Liver (tissue), 9 donors: ENCODE measurements around the gene ZNF571. TPM values are rescaled to one million over a fixed set of nuclear protein-coding genes. Genes with fewer than 3 reads are reported as not detected.

ENCODE experiments used
- DNase-seq: peaks from one replicate; pipeline ENCODE4 v3.0.0-alpha.2; 2017; ENCODE audit warnings: low spot score
- H3K27ac ChIP-seq, 2 donors: one replicate each; pipeline ENCODE4 v1.7.0; 2013; ENCODE audit warnings: inconsistent platforms in 2 of 2, low read length in 2 of 2, control low read depth in 1 of 2, low read depth in 1 of 2, mild to moderate bottlenecking in 1 of 2
- H3K27me3 ChIP-seq, 4 donors: one replicate each; pipeline versions ENCODE4 v1.6.1 to v1.7.0; 2013; ENCODE audit warnings: low read length in 3 of 4, inconsistent platforms in 1 of 4, mild to moderate bottlenecking in 1 of 4, moderate library complexity in 1 of 4; ENCODE audit not compliant: control insufficient read depth in 4 of 4, insufficient read depth in 4 of 4
- H3K36me3 ChIP-seq, 4 donors: one replicate each; pipeline versions ENCODE4 v1.6.1 to v1.7.0; 2013; ENCODE audit warnings: low read length in 3 of 4, mild to moderate bottlenecking in 3 of 4, low read depth in 1 of 4, moderate library complexity in 1 of 4; ENCODE audit not compliant: control insufficient read depth in 4 of 4, insufficient read depth in 3 of 4
- H3K4me1 ChIP-seq, 4 donors: one replicate each; pipeline versions ENCODE4 v1.6.1 to v1.7.0; 2013; ENCODE audit warnings: low read length in 3 of 4, mild to moderate bottlenecking in 3 of 4, moderate library complexity in 1 of 4; ENCODE audit not compliant: control insufficient read depth in 4 of 4, insufficient read depth in 4 of 4
- H3K4me3 ChIP-seq, 3 donors: one replicate each; pipeline versions ENCODE4 v1.6.1 to v1.7.0; 2013; ENCODE audit warnings: low read length in 3 of 3, control low read depth in 1 of 3, low read depth in 1 of 3, mild to moderate bottlenecking in 1 of 3
- H3K9ac ChIP-seq, 2 donors: one replicate each; pipeline ENCODE4 v1.7.0; 2013; ENCODE audit warnings: low read length in 2 of 2, mild to moderate bottlenecking in 2 of 2, moderate library complexity in 2 of 2, control low read depth in 1 of 2, low read depth in 1 of 2
- H3K9me3 ChIP-seq, 4 donors: one replicate each; pipeline versions ENCODE4 v1.6.1 to v1.7.0; 2013; ENCODE audit warnings: low read length in 3 of 4; ENCODE audit not compliant: control insufficient read depth in 4 of 4
- EGR1 ChIP-seq, 2 donors: IDR thresholded peaks; 2 replicates each; pipeline ENCODE4 v1.6.1; 2016 to 2018; ENCODE audit warnings: antibody characterized with exemption in 2 of 2, low read depth in 2 of 2
- FOXA1 ChIP-seq: IDR thresholded peaks from 2 replicates; pipeline ENCODE4 v1.6.1; 2016; ENCODE audit warnings: antibody characterized with exemption
- FOXA2 ChIP-seq: IDR thresholded peaks from 2 replicates; pipeline ENCODE4 v1.6.1; 2016; ENCODE audit warnings: antibody characterized with exemption
- GABPA ChIP-seq, 2 donors: IDR thresholded peaks in 1 of 2; conservative IDR thresholded peaks in 1 of 2; 2 replicates each; pipeline ENCODE4 v1.6.1; 2016; ENCODE audit warnings: antibody characterized with exemption in 2 of 2, mild to moderate bottlenecking in 1 of 2, moderate library complexity in 1 of 2
- HNF4A ChIP-seq, 2 donors: conservative IDR thresholded peaks; 2 replicates each; pipeline ENCODE4 v1.6.1; 2016; ENCODE audit warnings: antibody characterized with exemption in 2 of 2, mild to moderate bottlenecking in 2 of 2
- HNF4G ChIP-seq: IDR thresholded peaks from 2 replicates; pipeline ENCODE4 v1.6.1; 2016; ENCODE audit warnings: antibody characterized with exemption
- JUND ChIP-seq, 2 donors: IDR thresholded peaks; 2 replicates each; pipeline ENCODE4 v1.6.1; 2016; ENCODE audit warnings: antibody characterized with exemption in 2 of 2
- NR2F2 ChIP-seq: IDR thresholded peaks from 2 replicates; pipeline ENCODE4 v1.6.1; 2016; ENCODE audit warnings: antibody characterized with exemption
- RAD21 ChIP-seq, 2 donors: IDR thresholded peaks; 2 replicates each; pipeline ENCODE4 v1.6.1; 2016; ENCODE audit warnings: antibody characterized with exemption in 2 of 2, mild to moderate bottlenecking in 2 of 2
- RXRA ChIP-seq, 2 donors: IDR thresholded peaks; 2 replicates each; pipeline ENCODE4 v1.6.1; 2017 to 2018; ENCODE audit warnings: antibody characterized with exemption in 2 of 2, mild to moderate bottlenecking in 1 of 2
- SP1 ChIP-seq: IDR thresholded peaks from 2 replicates; pipeline ENCODE4 v1.6.1; 2018; ENCODE audit warnings: antibody characterized with exemption, mild to moderate bottlenecking
- TAF1 ChIP-seq: conservative IDR thresholded peaks from 2 replicates; pipeline ENCODE4 v1.6.1; 2016; ENCODE audit warnings: antibody characterized with exemption, mild to moderate bottlenecking
- YY1 ChIP-seq: IDR thresholded peaks from 2 replicates; pipeline ENCODE4 v1.6.1; 2016; ENCODE audit warnings: antibody characterized with exemption, mild to moderate bottlenecking
- WGBS: extraction: QIAGEN DNeasy Blood & Tissue Kit; methylation state at CpG from one replicate; pipeline ENCODE4 v1.1.7; 2013; 5-methylcytosine and 5-hydroxymethylcytosine counted together
- polyA plus RNA-seq, 2 donors: library from polyadenylated mRNA; stranded (reverse) in 1 of 2; unstranded in 1 of 2; fragments of 200-250 nt in 1 of 2; fragments of >200 nt in 1 of 2; fragmentation: Nextera tagmentation in 1 of 2; extraction: Ambion mirVana in 1 of 2; gene quantifications; one replicate each; pipeline versions ENCODE4 v1.2.1 to v1.2.3, GENCODE V29; 2013 to 2015
- total RNA-seq, 2 donors: library from RNA; depleted of rRNA; stranded (reverse); fragments of >200 nt; gene quantifications; one replicate each; pipeline ENCODE4 v1.2.3, GENCODE V29; 2014
- TF ChIP-seq, protein P1 (sequence below): IDR thresholded peaks from 2 replicates; pipeline ENCODE4 v1.6.1; 2016; ENCODE audit warnings: antibody characterized with exemption, mild to moderate bottlenecking
- TF ChIP-seq, protein P2 (sequence below): IDR thresholded peaks from 2 replicates; pipeline ENCODE4 v1.6.1; 2016; ENCODE audit warnings: antibody characterized with exemption
- TF ChIP-seq, protein P3 (sequence below): fragments of 150-350 bp; IDR thresholded peaks from 2 replicates; pipeline ENCODE4 v1.5.1; 2017; ENCODE audit warnings: improper control_type of control experiment, low read depth, low read length; ENCODE audit not compliant: missing input control
- TF ChIP-seq, protein P4 (sequence below): IDR thresholded peaks from 2 replicates; pipeline ENCODE4 v1.6.1; 2016; ENCODE audit warnings: antibody characterized with exemption
- TF ChIP-seq, protein P5 (sequence below): IDR thresholded peaks from 2 replicates; pipeline ENCODE4 v1.6.1; 2016; ENCODE audit warnings: antibody characterized with exemption
- donor health status: healthy.
- donor health status: healthy.
- donor health status: healthy.
- donor health status: healthy.
- donor health status: healthy.

The ZNF571 gene
- total and polyA plus RNA-seq, 4 donors, result 0.63 to 1.8 (median 1.2) TPM

DNA sequence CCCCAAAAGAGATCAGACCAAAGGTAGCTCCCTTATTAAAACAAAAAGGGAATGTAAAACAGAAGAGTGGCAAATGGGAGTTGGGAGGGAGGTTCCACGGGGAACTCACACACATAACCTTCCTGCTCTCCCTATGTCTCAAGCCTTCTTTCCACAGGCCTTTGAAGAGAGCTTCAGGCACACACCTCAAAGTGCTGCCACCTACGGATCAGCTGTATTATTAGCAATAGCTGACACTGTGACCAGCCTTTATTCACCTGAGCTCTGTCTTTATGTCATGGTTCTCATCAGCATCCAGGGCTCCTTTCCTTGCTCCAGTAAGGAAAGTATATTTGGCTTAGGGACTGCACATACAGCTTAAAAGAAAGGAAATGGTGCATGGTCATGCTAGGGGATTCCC is 11.3 kb downstream of the ZNF571 start:
- TF ChIP-seq HNF4G (no peak), GABPA (IDR thresholded peaks at IDR 0.05 in 1 of 2, conservative IDR thresholded peaks at IDR 0.05 in 1 of 2) (no peak), NR2F2 (no peak), JUND (IDR thresholded peaks at IDR 0.05) (no peak), EGR1 (IDR thresholded peaks at IDR 0.05; ENCODE audit: low read depth in 2 of 2) (no peak), FOXA1 (no peak), RAD21 (IDR thresholded peaks at IDR 0.05) (no peak), TAF1 (no peak), SP1 (no peak), FOXA2 (no peak), RXRA (IDR thresholded peaks at IDR 0.05) (no peak), YY1 (no peak)
- TF ChIP-seq, protein P1, sequence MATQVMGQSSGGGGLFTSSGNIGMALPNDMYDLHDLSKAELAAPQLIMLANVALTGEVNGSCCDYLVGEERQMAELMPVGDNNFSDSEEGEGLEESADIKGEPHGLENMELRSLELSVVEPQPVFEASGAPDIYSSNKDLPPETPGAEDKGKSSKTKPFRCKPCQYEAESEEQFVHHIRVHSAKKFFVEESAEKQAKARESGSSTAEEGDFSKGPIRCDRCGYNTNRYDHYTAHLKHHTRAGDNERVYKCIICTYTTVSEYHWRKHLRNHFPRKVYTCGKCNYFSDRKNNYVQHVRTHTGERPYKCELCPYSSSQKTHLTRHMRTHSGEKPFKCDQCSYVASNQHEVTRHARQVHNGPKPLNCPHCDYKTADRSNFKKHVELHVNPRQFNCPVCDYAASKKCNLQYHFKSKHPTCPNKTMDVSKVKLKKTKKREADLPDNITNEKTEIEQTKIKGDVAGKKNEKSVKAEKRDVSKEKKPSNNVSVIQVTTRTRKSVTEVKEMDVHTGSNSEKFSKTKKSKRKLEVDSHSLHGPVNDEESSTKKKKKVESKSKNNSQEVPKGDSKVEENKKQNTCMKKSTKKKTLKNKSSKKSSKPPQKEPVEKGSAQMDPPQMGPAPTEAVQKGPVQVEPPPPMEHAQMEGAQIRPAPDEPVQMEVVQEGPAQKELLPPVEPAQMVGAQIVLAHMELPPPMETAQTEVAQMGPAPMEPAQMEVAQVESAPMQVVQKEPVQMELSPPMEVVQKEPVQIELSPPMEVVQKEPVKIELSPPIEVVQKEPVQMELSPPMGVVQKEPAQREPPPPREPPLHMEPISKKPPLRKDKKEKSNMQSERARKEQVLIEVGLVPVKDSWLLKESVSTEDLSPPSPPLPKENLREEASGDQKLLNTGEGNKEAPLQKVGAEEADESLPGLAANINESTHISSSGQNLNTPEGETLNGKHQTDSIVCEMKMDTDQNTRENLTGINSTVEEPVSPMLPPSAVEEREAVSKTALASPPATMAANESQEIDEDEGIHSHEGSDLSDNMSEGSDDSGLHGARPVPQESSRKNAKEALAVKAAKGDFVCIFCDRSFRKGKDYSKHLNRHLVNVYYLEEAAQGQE, result no peak
- TF ChIP-seq, protein P2, sequence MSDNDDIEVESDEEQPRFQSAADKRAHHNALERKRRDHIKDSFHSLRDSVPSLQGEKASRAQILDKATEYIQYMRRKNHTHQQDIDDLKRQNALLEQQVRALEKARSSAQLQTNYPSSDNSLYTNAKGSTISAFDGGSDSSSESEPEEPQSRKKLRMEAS, result no peak
- TF ChIP-seq, protein P3, sequence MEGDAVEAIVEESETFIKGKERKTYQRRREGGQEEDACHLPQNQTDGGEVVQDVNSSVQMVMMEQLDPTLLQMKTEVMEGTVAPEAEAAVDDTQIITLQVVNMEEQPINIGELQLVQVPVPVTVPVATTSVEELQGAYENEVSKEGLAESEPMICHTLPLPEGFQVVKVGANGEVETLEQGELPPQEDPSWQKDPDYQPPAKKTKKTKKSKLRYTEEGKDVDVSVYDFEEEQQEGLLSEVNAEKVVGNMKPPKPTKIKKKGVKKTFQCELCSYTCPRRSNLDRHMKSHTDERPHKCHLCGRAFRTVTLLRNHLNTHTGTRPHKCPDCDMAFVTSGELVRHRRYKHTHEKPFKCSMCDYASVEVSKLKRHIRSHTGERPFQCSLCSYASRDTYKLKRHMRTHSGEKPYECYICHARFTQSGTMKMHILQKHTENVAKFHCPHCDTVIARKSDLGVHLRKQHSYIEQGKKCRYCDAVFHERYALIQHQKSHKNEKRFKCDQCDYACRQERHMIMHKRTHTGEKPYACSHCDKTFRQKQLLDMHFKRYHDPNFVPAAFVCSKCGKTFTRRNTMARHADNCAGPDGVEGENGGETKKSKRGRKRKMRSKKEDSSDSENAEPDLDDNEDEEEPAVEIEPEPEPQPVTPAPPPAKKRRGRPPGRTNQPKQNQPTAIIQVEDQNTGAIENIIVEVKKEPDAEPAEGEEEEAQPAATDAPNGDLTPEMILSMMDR, result no peak
- TF ChIP-seq, protein P4, sequence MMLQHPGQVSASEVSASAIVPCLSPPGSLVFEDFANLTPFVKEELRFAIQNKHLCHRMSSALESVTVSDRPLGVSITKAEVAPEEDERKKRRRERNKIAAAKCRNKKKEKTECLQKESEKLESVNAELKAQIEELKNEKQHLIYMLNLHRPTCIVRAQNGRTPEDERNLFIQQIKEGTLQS, result no peak
- TF ChIP-seq, protein P5, sequence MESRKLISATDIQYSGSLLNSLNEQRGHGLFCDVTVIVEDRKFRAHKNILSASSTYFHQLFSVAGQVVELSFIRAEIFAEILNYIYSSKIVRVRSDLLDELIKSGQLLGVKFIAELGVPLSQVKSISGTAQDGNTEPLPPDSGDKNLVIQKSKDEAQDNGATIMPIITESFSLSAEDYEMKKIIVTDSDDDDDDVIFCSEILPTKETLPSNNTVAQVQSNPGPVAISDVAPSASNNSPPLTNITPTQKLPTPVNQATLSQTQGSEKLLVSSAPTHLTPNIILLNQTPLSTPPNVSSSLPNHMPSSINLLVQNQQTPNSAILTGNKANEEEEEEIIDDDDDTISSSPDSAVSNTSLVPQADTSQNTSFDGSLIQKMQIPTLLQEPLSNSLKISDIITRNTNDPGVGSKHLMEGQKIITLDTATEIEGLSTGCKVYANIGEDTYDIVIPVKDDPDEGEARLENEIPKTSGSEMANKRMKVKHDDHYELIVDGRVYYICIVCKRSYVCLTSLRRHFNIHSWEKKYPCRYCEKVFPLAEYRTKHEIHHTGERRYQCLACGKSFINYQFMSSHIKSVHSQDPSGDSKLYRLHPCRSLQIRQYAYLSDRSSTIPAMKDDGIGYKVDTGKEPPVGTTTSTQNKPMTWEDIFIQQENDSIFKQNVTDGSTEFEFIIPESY, result no peak
- Histone ChIP-seq H3K36me3 (peaks cover 16 to 82% (median 73%) of the 10 kb centered on the region in 4 donors), H3K9me3 (peaks cover 47 to 93% (median 77%) of the 10 kb centered on the region in 4 donors), H3K9ac (no peak overlapping the region), H3K27ac (no peak overlapping the region), H3K4me1 (no peaks in the 10 kb centered on the region), H3K4me3 (peak overlapping the region in 2 of 3 donors; percentile 68 to 75), H3K27me3 (no peaks in the 10 kb centered on the region)
- no peak for DNase-seq
- 79% methylated on average over 2 of the region's 2 CpGs for WGBS

DNA sequence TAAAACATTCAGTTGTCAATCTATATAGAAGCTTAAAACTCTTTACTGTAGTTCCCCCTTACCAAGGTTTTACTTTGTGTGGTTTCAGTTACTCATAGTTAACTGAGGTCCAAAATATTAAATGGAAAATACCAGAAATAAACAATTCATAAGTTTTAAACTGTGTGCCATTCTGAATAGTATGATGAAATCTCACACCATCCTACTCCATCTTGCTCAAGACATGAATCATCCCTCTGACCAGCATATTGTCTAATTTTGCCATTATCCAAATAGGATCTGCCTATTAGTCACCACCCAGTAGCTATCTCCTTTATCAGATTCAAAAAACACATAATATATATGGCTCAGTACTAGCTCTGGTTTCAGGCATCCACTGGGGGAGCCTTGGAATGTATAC is 22.4 kb downstream of the ZNF571 start:
- Histone ChIP-seq H3K36me3 (peaks cover 0 to 27% (median 22%) of the 10 kb centered on the region in 4 donors), H3K9me3 (peaks cover 29 to 52% (median 51%) of the 10 kb centered on the region in 4 donors), H3K9ac (no peak overlapping the region), H3K27me3 (no peaks in the 10 kb centered on the region), H3K4me1 (no peaks in the 10 kb centered on the region), H3K4me3 (no peak overlapping the region), H3K27ac (no peak overlapping the region)
- no peak for DNase-seq
- TF ChIP-seq HNF4A (conservative IDR thresholded peaks at IDR 0.05), result no peak
- TF ChIP-seq JUND (IDR thresholded peaks at IDR 0.05), result no peak
- TF ChIP-seq, protein P3, result no peak
- TF ChIP-seq, protein P1, result no peak
- TF ChIP-seq HNF4G, result no peak
- no peak for TF ChIP-seq FOXA2
- no peak for TF ChIP-seq RXRA (IDR thresholded peaks at IDR 0.05)
- no peak for TF ChIP-seq FOXA1
- no peak for TF ChIP-seq RAD21 (IDR thresholded peaks at IDR 0.05)
- TF ChIP-seq, protein P4, result no peak
